Lower lobe of right lung (tissue), 2 donors: ENCODE data around the gene RYR1. TPM values are rescaled to one million over a fixed set of nuclear protein-coding genes. Genes with fewer than 3 reads are reported as not detected.
A peak's percentile ranks its signal among the peaks of the same experiment; 100 is the strongest.
"Not testable (repeated sequence)": the region's sequence is repeated elsewhere in the genome, so short reads cannot be mapped to it uniquely, and the experiment has no call there.

ENCODE experiments used
- ATAC-seq, 2 donors: fragments of 200-7000 bp; cut with Tn5 transposase; one replicate each; pipeline ENCODE4 v1.9.1; 2020 to 2022; ENCODE audit warnings: mild to moderate bottlenecking in 2 of 2, moderate library complexity in 2 of 2
- DNase-seq: peaks from one replicate; pipeline ENCODE4 v3.0.0-alpha.2; 2020
- H3K27ac ChIP-seq: fragments of 200-600 bp; one replicate; pipeline ENCODE4 v1.8.0; 2022
- H3K27me3 ChIP-seq: fragments of 200-600 bp; one replicate; pipeline ENCODE4 v1.8.0; 2022; ENCODE audit warnings: low read depth
- H3K36me3 ChIP-seq: fragments of 200-600 bp; one replicate; pipeline ENCODE4 v1.8.0; 2022; ENCODE audit warnings: mild to moderate bottlenecking
- H3K4me1 ChIP-seq: fragments of 200-600 bp; one replicate; pipeline ENCODE4 v1.8.0; 2022
- H3K4me3 ChIP-seq: fragments of 200-600 bp; one replicate; pipeline ENCODE4 v1.8.0; 2022; ENCODE audit warnings: mild to moderate bottlenecking
- H3K9me3 ChIP-seq: fragments of 200-600 bp; one replicate; pipeline ENCODE4 v1.8.0; 2022
- CTCF ChIP-seq: fragments of 200-600 bp; IDR thresholded peaks from one replicate; pipeline ENCODE4 v1.8.0; 2022; ENCODE audit warnings: antibody characterized with exemption, mild to moderate bottlenecking
- intact Hi-C: fragments of 100-400 bp; cut with DNase I; formaldehyde crosslinking; loops from one replicate; pipeline ENCODE4 v1.11.0; 2022
- total RNA-seq: library from RNA; stranded (reverse); fragmentation: NEBNext Ultra II Directional; extraction: Animal tissue kit (Norgen Biotek cat#: 25700); gene quantifications from one replicate; pipeline ENCODE4 v1.2.1, GENCODE V29; 2021
- donor health status: DM: no; HTN: yes; CAD: no; lungs with severe emphysema.

RYR1 gene
- total RNA-seq, 1 donor from 2014 or later, result 9.2 TPM

DNA sequence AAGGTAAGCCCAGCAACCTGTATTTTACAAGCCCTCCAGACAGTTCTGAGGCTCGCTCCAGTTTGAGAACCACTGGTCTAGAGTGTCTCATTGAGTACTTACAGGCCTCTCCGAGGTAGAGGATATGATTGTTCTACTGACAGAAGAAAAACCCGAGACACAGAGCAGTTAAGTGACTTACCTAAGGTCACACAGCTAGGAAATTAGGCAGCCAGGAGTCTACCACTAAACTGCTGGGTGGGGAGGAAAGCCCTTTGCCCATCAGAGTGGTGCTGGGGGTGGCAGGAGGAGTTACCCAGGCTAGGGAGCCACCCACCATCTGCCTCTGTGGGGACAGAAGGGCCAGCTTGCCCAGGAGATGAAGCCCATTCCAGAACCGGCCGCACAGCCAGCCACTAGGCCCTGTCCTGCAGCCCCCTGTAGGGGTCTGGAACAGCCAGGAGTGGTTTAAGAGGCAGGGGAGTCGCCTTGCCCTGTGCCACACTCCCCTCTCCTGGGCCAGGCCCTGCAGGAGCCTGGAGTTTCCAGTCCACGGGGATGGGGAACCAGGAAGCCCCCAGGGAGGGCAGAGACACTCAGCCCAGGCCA lies 8.2 kb upstream of the RYR1 start:
- Histone ChIP-seq H3K4me1 (no peaks in the 10 kb centered on the region), H3K4me3 (peak overlapping the region; percentile 52), H3K27me3 (peaks cover 5% of the 10 kb centered on the region), H3K9me3 (no peaks in the 10 kb centered on the region), H3K36me3 (no peaks in the 10 kb centered on the region), H3K27ac (peak overlapping the region; percentile 66)
- ATAC-seq (peak in 1 of 2 donors; percentile 29), DNase-seq (no peak)
- TF ChIP-seq CTCF, result no peak
- intact Hi-C loops, result no loop called here

DNA sequence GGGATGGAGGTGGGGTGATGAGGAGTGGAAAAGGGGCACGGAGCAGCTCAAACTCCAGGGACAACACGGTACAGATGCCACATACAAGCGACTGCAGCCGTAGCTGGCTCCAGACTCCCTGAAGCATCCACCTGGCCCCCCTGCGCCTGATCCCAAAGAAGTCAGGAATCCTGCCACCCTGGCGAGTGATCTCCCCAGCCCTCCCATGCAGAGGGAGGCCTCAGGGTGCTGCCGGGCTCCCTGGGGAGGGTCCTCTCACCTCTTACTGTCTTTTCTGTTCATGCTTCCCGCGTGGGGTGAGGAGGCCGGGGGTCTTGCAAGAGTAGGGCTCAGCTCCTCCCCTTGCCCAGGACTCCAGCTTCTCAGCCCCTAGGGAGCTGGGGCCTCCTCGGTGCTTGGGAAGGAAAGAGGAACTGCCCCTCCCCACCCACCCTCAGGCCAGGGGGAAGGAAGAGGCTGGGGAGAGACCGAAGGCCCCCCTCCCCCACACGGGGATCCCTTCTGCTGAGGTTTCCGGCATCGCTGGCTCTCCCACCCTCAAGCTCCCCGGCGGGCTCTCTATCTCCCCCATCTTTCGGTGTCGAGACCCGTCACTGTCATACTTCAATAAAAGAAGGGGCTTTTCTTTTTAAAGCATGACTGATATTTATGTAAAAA lies 7.6 kb upstream of the RYR1 start, which contains the start of gene RASGRP4:
RASGRP4 (minus strand) TSS at position 410 of the 657 bp plus-strand sequence; CDS start at position 282, 128 bp downstream.
- Histone ChIP-seq H3K36me3 (no peaks in the 10 kb centered on the region), H3K4me1 (no peaks in the 10 kb centered on the region), H3K9me3 (no peaks in the 10 kb centered on the region), H3K27ac (peak within 1 kb of the TSS; percentile 66), H3K27me3 (peaks cover 6% of the 10 kb centered on the region), H3K4me3 (peak within 1 kb of the TSS; percentile 52)
- TF ChIP-seq CTCF, result no peak
- peak; percentile 69 for DNase-seq
- intact Hi-C loops, result no loop called here
- peak; percentile 57 to 77 for ATAC-seq

DNA sequence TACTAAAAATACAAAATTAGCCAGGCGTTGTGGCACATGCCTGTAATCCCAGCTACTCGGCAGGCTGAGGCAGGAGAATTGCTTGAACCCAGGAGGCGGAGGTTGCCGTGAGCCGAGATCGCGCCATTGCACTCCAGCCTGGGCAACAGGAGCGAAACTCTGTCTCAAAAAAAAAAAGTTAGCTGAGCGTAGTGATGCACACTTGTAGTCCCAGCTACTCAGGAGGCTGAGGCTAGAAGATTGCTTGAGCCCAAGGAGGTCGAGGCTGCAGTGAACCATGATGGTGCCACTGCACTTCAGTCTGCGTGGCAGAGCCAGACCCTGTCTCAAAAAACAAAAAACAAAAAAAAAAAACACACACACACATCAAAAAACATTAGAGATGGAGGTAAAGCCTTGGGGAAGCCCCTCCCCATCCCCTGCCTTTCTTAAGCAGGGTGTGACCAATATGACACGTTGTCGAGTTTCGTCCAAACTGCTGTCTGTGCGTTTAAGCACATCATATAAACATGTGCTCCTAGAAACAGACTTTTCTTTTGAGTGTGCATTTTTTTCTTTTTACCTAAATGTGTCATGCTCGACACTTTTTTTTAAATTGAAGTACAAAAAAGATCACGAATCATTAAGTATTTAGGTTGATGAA lies 6.3 kb upstream of the RYR1 start:
- H3K36me3 ChIP-seq, H3K27ac ChIP-seq, H3K4me1 ChIP-seq, ATAC-seq, H3K9me3 ChIP-seq, H3K4me3 ChIP-seq, intact Hi-C loops, DNase-seq: not testable (repeated sequence)
- peaks cover 10% of the 10 kb centered on the region for H3K27me3 ChIP-seq

GRCh38 chr19:38429055-38429810 lies 4.3 kb upstream of the RYR1 start:
- ATAC-seq, result no peak
- TF ChIP-seq CTCF, result no peak
- no peak overlapping the region for H3K4me3 ChIP-seq
- no peak for DNase-seq
- H3K27me3 ChIP-seq, result peaks cover 20% of the 10 kb centered on the region
- intact Hi-C loops, result no loop called here
- no peak overlapping the region for H3K27ac ChIP-seq
- H3K9me3 ChIP-seq, result no peaks in the 10 kb centered on the region
- H3K4me1 ChIP-seq, result no peaks in the 10 kb centered on the region
- H3K36me3 ChIP-seq, result no peaks in the 10 kb centered on the region

DNA sequence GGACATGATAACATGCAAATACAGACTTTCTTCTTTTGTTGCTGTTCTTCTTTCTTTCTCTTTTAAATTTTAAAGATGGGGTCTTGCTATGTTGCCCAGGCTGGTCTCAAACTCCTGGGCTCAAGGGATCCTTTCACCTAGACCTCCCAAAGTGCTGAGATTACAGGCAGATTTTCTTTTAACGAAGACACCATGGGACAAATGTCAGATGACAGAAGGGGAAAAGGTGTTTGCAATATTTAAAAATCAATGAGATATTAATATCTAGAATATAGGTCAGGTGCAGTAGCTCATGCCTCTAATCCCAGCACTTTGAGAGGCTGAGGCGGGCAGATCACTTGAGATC lies 3.7 kb upstream of the RYR1 start:
- no peaks in the 10 kb centered on the region for H3K4me1 ChIP-seq
- DNase-seq, result no peak
- no peak for ATAC-seq
- peaks cover 24% of the 10 kb centered on the region for H3K27me3 ChIP-seq
- H3K36me3 ChIP-seq, result no peaks in the 10 kb centered on the region
- no peak overlapping the region for H3K27ac ChIP-seq
- intact Hi-C loops, result no loop called here
- no peaks in the 10 kb centered on the region for H3K9me3 ChIP-seq
- no peak for TF ChIP-seq CTCF
- no peak overlapping the region for H3K4me3 ChIP-seq
